Motor neuron (in vitro differentiated cells): ENCODE measurements around the gene ABCC8. TPM values are rescaled to one million over a fixed set of nuclear protein-coding genes. Genes with fewer than 3 reads are reported as not detected.

ENCODE experiments used
- ATAC-seq, 8 experiments: fragments of 200-7000 bp; cut with Tn5 transposase; replicated peaks in 6 of 8; 2 replicates each; pipeline ENCODE4 v1.8.0; 2021; ENCODE audit warnings: mild to moderate bottlenecking in 8 of 8, moderate library complexity in 8 of 8
- H3K27ac ChIP-seq, 2 donors: fragments of 250-450 bp; sonication (Bioruptor Pico); 2 replicates each; pipeline ENCODE4 v1.9.0; 2021; ENCODE audit warnings: antibody characterized with exemption in 2 of 2, mild to moderate bottlenecking in 2 of 2, moderate library complexity in 1 of 2
- H3K4me1 ChIP-seq, 2 donors: fragments of 250-450 bp; sonication (Bioruptor Pico); replicated peaks in 1 of 2; 2 replicates each; pipeline ENCODE4 v1.6.1; 2021; ENCODE audit warnings: antibody characterized with exemption in 2 of 2, mild to moderate bottlenecking in 2 of 2, moderate library complexity in 1 of 2
- H3K4me3 ChIP-seq, 5 donors: fragments of 250-450 bp; sonication (Bioruptor Pico); 2 replicates each; pipeline ENCODE4 v1.9.0; 2021; ENCODE audit warnings: antibody characterized with exemption in 5 of 5, mild to moderate bottlenecking in 5 of 5, moderate library complexity in 4 of 5
- WGBS, 10 experiments: fragments of 450-650 bp; shearing (Covaris generic); methylation state at CpG; one replicate each; pipeline ENCODE4 v1.0.0; 2022; 5-methylcytosine and 5-hydroxymethylcytosine counted together
- in situ Hi-C, 9 experiments: fragments of 400-800 bp; cut with MboI; loops; one replicate each; pipeline ENCODE4 v1.15.0; 2021; ENCODE audit warnings: low sequenced_read_pairs in 9 of 9, low pct_unique_long_range_greater_than_20kb in 2 of 9; ENCODE audit not compliant: unreplicated experiment in 9 of 9
- total RNA-seq, 8 experiments: library from RNA; unstranded; fragments of 300-600 nt; gene quantifications; 2 replicates each; pipeline versions ENCODE4 v1.2.3 to v1.2.4, GENCODE V29; 2022

The ABCC8 gene
- total RNA-seq, 8 experiments from 2014 or later: 0.18 to 11.8 (median 3.8) TPM

GRCh38 chr11:17504330-17505107 lies 27.9 kb upstream of the ABCC8 start:
- Histone ChIP-seq H3K4me1 (peaks cover 9 to 10% of the 10 kb centered on the region in 2 donors), H3K4me3 (no peak overlapping the region), H3K27ac (no peak overlapping the region)
- WGBS, 10 experiments: 6 to 100% (median 51%) methylated on average over 1 to 7 of the region's 9 CpGs; no CpG with 5 or more reads in 4 of the 10 experiments
- in situ Hi-C loops: loop anchor here in 8 of 9 experiments (10.0 to 25.0 kb wide), 5 partner anchors 108 to 267 kb away; partner anchors contain the start of genes KCNJ11 (in 6 of the 8) and NCR3LG1 (in 1 of the 8)
- ATAC-seq: peak; percentile 66 to 90 (median 80)

- H3K4me3 ChIP-seq: no peak overlapping the region
- no peak overlapping the region for H3K27ac ChIP-seq
- in situ Hi-C loops: loop anchor here in 8 of 9 experiments (10.0 to 25.0 kb wide), 5 partner anchors 110 to 265 kb away; partner anchors contain the start of genes KCNJ11 (in 6 of the 8) and NCR3LG1 (in 1 of the 8)
- WGBS, 10 experiments: 0 to 60% (median 60%) methylated on average over 1 of the region's 4 CpGs; no CpG with 5 or more reads in 7 of the 10 experiments
- ATAC-seq: no peak
- peaks cover 2% of the 10 kb centered on the region in 2 donors for H3K4me1 ChIP-seq
These were observed 26.0 kb upstream of the ABCC8 start for GRCh38 chr11:17502630-17503029.

GRCh38 chr11:17500673-17501072 lies 24.0 kb upstream of the ABCC8 start:
- no peak overlapping the region for H3K27ac ChIP-seq
- ATAC-seq: no peak
- H3K4me3 ChIP-seq: no peak overlapping the region
- 10 to 100% (median 86%) methylated on average over 1 to 6 of the region's 12 CpGs; no CpG with 5 or more reads in 4 of the 10 experiments for WGBS, 10 experiments
- no peaks in the 10 kb centered on the region for H3K4me1 ChIP-seq
- in situ Hi-C loops: loop anchor here in 8 of 9 experiments (10.0 to 25.0 kb wide), 5 partner anchors 112 to 263 kb away; partner anchors contain the start of genes KCNJ11 (in 6 of the 8) and NCR3LG1 (in 1 of the 8)

GRCh38 chr11:17498475-17498874 lies 21.8 kb upstream of the ABCC8 start:
- no peak overlapping the region for H3K27ac ChIP-seq
- WGBS, 10 experiments: 0 to 83% (median 55%) methylated on average over 1 to 5 of the region's 5 CpGs; no CpG with 5 or more reads in 1 of the 10 experiments
- in situ Hi-C loops: loop anchor here in 2 of 9 experiments (25.0 kb wide), 1 partner anchor 111 kb away; the partner anchor contains the start of gene KCNJ11 (in 2 of the 2)
- H3K4me1 ChIP-seq: no peaks in the 10 kb centered on the region
- H3K4me3 ChIP-seq: no peak overlapping the region
- ATAC-seq: peak; percentile 63 to 89 (median 72)

- Histone ChIP-seq H3K4me1 (no peaks in the 10 kb centered on the region), H3K4me3 (no peak overlapping the region), H3K27ac (no peak overlapping the region)
- in situ Hi-C loops: loop anchor here in 2 of 9 experiments (25.0 kb wide), 1 partner anchor 111 kb away; the partner anchor contains the start of gene KCNJ11 (in 2 of the 2)
- WGBS, 10 experiments: 54 to 67% methylated on average over 2 of the region's 4 CpGs; no CpG with 5 or more reads in 8 of the 10 experiments
- peak in 7 of 8 experiments; percentile 25 to 77 (median 45) for ATAC-seq
These were observed 21.4 kb upstream of the ABCC8 start for GRCh38 chr11:17498058-17498457.

- in situ Hi-C loops: loop anchor here in 2 of 9 experiments (25.0 kb wide), 1 partner anchor 109 kb away; the partner anchor contains the start of gene KCNJ11 (in 2 of the 2)
- H3K27ac ChIP-seq: no peak overlapping the region
These were observed 19.8 kb upstream of the ABCC8 start for GRCh38 chr11:17496406-17496805.

GRCh38 chr11:17494019-17494418 lies 17.4 kb upstream of the ABCC8 start:
- no peak for ATAC-seq
- in situ Hi-C loops: loop anchor here in 2 of 9 experiments (25.0 kb wide), 1 partner anchor 107 kb away; the partner anchor contains the start of gene KCNJ11 (in 2 of the 2)
- Histone ChIP-seq H3K4me3 (no peak overlapping the region), H3K4me1 (no peaks in the 10 kb centered on the region), H3K27ac (no peak overlapping the region)
- 44 to 80% (median 65%) methylated on average over 1 to 5 of the region's 6 CpGs; no CpG with 5 or more reads in 4 of the 10 experiments for WGBS, 10 experiments

More at GRCh38 chr11:17496406-17496805, 19.8 kb upstream of the ABCC8 start:
- ATAC-seq: peak in 1 of 8 experiments; percentile 61
- WGBS, 10 experiments: 25 to 82% (median 54%) methylated on average over 2 to 4 of the region's 7 CpGs; no CpG with 5 or more reads in 3 of the 10 experiments
- H3K4me1 ChIP-seq: no peaks in the 10 kb centered on the region
- H3K4me3 ChIP-seq: no peak overlapping the region

GRCh38 chr11:17490938-17491337 lies 14.3 kb upstream of the ABCC8 start:
- WGBS, 10 experiments: 50 to 100% (median 76%) methylated on average over 2 to 4 of the region's 4 CpGs; no CpG with 5 or more reads in 6 of the 10 experiments
- ATAC-seq: no peak
- H3K27ac ChIP-seq: no peak overlapping the region
- no peak overlapping the region for H3K4me3 ChIP-seq
- in situ Hi-C loops: loop anchor here in 2 of 9 experiments (25.0 kb wide), 1 partner anchor 104 kb away; the partner anchor contains the start of gene KCNJ11 (in 2 of the 2)
- no peaks in the 10 kb centered on the region for H3K4me1 ChIP-seq

GRCh38 chr11:17490232-17490631 lies 13.6 kb upstream of the ABCC8 start:
- no peak overlapping the region for H3K27ac ChIP-seq
- WGBS, 10 experiments: 33 to 100% (median 71%) methylated on average over 1 to 4 of the region's 6 CpGs; no CpG with 5 or more reads in 1 of the 10 experiments
- ATAC-seq: no peak
- H3K4me1 ChIP-seq: no peaks in the 10 kb centered on the region
- in situ Hi-C loops: loop anchor here in 2 of 9 experiments (25.0 kb wide), 1 partner anchor 103 kb away; the partner anchor contains the start of gene KCNJ11 (in 2 of the 2)
- no peak overlapping the region for H3K4me3 ChIP-seq

GRCh38 chr11:17489751-17490150 lies 13.1 kb upstream of the ABCC8 start:
- 0 to 91% (median 66%) methylated on average over 2 to 5 of the region's 5 CpGs; no CpG with 5 or more reads in 1 of the 10 experiments for WGBS, 10 experiments
- in situ Hi-C loops: loop anchor here in 2 of 9 experiments (25.0 kb wide), 1 partner anchor 102 kb away; the partner anchor contains the start of gene KCNJ11 (in 2 of the 2)
- no peak for ATAC-seq

GRCh38 chr11:17488563-17488962 lies 11.9 kb upstream of the ABCC8 start:
- in situ Hi-C loops: loop anchor here in 2 of 9 experiments (25.0 kb wide), 1 partner anchor 101 kb away; the partner anchor contains the start of gene KCNJ11 (in 2 of the 2)
- 0 to 71% (median 14%) methylated on average over 1 of the region's 1 CpG; no CpG with 5 or more reads in 7 of the 10 experiments for WGBS, 10 experiments
- H3K27ac ChIP-seq: no peak overlapping the region

More at GRCh38 chr11:17489751-17490150, 13.1 kb upstream of the ABCC8 start:
- Histone ChIP-seq H3K4me3 (no peak overlapping the region), H3K4me1 (no peaks in the 10 kb centered on the region), H3K27ac (no peak overlapping the region)

GRCh38 chr11:17486646-17487045 lies 10.0 kb upstream of the ABCC8 start:
- H3K4me1 ChIP-seq: no peaks in the 10 kb centered on the region
- no peak for ATAC-seq
- in situ Hi-C loops: loop anchor here in 2 of 9 experiments (25.0 kb wide), 1 partner anchor 99 kb away; the partner anchor contains the start of gene KCNJ11 (in 2 of the 2)
- no peak overlapping the region for H3K4me3 ChIP-seq
- H3K27ac ChIP-seq: no peak overlapping the region
- WGBS, 10 experiments: 13 to 100% (median 63%) methylated on average over 2 to 5 of the region's 5 CpGs; no CpG with 5 or more reads in 3 of the 10 experiments

More at GRCh38 chr11:17488563-17488962, 11.9 kb upstream of the ABCC8 start:
- H3K4me1 ChIP-seq: no peaks in the 10 kb centered on the region
- no peak for ATAC-seq
- H3K4me3 ChIP-seq: no peak overlapping the region
